ENCODE data around the gene PNMA8C.

Gene PNMA8C

DNA sequence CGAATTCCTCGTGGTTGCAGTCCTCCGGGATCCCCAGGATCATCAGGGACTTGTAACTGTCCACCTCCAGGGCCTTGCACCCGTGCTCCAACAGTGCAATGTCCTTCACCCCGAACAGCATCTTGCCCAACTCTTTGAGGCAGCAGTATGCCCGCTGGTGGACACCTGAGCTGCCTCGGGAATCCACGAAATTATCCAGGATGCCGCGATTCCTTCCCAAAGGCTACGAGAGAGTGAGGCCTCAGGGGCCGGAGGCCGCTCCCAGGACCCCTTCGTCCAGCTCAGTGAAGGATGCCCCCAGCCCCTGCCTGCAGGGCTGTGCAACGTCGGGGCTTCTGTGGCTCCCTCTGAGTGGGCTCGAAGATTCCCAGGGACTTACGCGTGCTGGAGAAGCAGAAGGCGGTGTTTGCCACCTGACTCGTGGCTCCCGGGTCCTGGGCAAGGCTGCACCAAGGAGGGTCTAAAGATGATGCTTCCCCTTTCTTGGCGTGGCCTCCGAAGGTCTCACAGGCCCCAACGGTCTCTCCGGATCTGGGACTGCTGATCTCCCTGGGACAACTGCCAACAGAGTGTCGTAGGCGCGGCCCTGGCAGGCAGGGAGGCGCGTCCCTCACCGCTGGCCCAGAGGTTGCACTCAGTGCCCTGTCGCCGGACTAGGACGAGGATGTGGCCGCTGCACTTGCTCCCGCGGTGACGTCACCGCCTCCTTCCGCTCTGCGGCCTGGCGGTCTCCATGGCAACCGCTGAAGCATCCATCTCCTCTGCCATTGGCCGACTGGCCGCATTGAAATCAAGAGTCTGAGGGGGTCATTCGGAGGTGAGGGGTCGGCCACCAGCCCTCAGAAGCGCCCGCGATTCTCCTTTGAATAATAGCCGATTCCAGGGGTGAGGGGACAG lies at the start of gene PNMA8C:
Gene PNMA8C (minus strand): TSS at position 698 of the 897 bp plus-strand sequence. CDS start 577 bp downstream, at position 121.
- no peak for FAIRE-seq

GRCh38 chr19:46475986-46476385 lies 47.2 kb upstream of the PNMA8C start:
- FAIRE-seq: no peak

DNA sequence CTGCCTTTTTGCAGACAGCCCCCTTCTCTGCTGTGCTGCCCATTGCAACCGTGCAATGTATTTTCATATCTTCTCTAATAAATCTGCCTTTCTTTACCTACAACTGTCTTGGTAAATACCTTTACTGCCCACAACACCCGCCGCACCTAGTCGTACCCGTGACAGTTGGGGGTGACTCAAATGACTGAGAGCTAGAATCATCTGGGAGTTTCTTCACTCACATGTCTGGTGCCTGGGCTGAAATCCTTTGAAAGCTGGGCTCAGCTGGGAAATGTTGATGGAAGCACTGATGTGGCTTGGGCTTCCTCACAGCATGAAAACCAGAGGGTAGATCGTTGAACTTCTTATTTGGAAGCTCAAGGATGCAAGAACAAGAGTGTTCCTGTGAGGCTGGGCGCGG lies 45.5 kb upstream of the PNMA8C start:
- no peak for FAIRE-seq

GRCh38 chr19:46472592-46472991 lies 43.9 kb upstream of the PNMA8C start:
- no peak for FAIRE-seq

DNA sequence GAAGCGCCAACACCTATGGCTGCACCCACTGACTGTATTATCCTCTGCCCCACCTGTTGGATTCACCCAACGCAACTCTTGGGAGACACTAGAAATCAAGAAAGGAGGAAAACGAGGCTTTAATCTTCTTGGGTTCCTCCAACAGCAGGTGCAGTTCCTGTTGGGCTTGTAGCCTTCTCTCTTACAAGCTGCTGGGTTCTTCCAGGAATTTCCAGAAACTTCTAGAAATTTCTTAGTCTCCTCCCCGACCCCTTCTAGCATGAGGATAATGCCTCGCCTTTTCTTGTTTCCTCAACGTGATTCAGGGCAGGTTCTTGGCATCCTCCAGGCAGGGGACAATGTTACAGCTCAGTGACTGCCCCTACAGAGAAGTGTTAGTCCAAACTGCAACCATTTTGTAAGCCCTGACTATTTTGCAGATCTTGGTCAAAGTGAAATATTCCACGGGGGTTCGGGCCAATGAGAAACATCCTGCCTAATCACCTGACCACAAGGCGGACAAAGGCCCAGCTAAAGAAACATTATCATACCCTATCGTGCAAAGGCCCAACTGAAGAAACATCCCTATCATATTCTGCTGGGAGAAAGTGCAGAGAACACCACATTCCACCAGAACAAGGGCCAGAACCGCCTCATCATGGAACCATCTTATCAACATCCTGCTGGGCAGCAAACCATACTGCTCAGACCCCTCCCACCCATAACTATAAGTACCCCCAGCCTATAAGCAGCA lies 43.2 kb upstream of the PNMA8C start:
- FAIRE-seq: no peak

- no peak for FAIRE-seq
Observed at GRCh38 chr19:46471116-46471733, 42.5 kb upstream of the PNMA8C start, which contains the start of gene PNMA8A. TSS of gene PNMA8A (minus strand) at chr19:46471563. CDS start at chr19:46471035, 528 bp downstream.

DNA sequence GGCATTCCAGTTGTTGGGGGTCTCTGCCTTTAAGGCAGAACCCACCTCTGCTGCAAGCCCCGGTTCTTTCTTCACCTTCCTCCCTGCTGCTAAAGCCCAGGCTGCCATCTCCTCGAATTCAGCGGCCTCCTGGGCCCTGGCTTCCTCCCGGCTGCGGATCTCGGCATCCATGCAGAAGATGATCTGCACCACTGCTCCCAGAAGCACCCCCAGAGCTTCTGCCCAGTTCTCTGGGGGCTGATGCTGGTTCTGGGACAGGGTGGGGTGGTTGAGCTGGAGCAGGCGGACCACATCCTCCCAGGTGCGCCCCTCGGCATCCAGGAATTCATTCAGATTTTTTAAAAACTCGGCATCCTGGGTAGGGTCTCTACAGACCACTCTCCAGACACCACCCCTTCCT lies 41.6 kb upstream of the PNMA8C start:
- no peak for FAIRE-seq

GRCh38 chr19:46469541-46470185 lies 40.9 kb upstream of the PNMA8C start:
- FAIRE-seq: no peak

- FAIRE-seq: no peak
Observed at GRCh38 chr19:46466536-46467196, 37.9 kb upstream of the PNMA8C start.

- FAIRE-seq: no peak
Observed at GRCh38 chr19:46463516-46463915, 34.8 kb upstream of the PNMA8C start.

- no peak for FAIRE-seq
Observed at GRCh38 chr19:46461537-46461936, 32.8 kb upstream of the PNMA8C start.

- no peak for FAIRE-seq
Observed at GRCh38 chr19:46460981-46461380, 32.2 kb upstream of the PNMA8C start.

DNA sequence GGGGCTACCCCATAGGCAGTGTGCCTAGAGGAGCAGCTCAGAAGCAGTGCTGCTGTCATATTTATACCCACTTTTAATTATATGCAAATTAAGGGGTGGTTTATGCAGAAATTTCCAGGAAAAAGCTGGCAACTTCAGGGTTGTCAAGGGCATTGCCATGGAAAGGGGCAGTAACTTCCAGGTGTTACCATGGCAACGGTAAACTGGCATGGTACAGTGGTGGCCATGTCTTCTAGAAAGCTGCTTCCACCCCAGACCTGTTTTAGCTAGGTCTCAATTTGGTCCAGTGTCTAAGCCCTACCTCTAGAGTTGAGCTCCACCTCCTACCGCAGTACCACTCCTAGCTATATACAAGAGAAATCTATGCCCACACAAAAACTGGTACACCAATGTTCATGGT lies 31.3 kb upstream of the PNMA8C start:
- FAIRE-seq: no peak

GRCh38 chr19:46456930-46457329 lies 28.2 kb upstream of the PNMA8C start:
- FAIRE-seq: no peak

GRCh38 chr19:46454244-46454643 lies 25.5 kb upstream of the PNMA8C start:
- no peak for FAIRE-seq

DNA sequence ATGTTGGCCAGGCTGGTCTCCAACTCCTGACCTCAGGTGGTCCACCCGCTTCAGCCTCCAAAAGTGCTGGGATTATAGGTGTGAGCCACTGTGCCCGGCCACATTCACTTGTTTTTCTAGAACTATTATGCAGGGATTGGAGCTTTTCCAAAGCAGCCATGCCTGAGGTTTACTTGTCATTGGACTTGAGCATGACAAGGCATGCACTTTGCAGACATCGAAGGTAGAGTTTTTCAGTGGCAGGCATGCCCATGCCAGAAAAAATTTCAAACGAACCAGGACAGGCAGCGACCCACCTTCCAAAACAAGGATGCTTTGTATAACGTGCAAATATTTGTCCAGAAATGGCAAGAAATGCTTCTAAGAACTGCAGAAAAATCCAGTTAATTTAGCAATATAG lies 24.9 kb upstream of the PNMA8C start:
- FAIRE-seq: no peak

- FAIRE-seq: no peak
Observed at GRCh38 chr19:46452186-46452585, 23.4 kb upstream of the PNMA8C start.

- FAIRE-seq: no peak
Observed at GRCh38 chr19:46451352-46451751, 22.6 kb upstream of the PNMA8C start.

GRCh38 chr19:46450737-46451136 lies 22.0 kb upstream of the PNMA8C start:
- FAIRE-seq: no peak

GRCh38 chr19:46449228-46449627 lies 20.5 kb upstream of the PNMA8C start:
- FAIRE-seq: no peak

- no peak for FAIRE-seq
Observed at GRCh38 chr19:46448601-46449000, 19.9 kb upstream of the PNMA8C start.

DNA sequence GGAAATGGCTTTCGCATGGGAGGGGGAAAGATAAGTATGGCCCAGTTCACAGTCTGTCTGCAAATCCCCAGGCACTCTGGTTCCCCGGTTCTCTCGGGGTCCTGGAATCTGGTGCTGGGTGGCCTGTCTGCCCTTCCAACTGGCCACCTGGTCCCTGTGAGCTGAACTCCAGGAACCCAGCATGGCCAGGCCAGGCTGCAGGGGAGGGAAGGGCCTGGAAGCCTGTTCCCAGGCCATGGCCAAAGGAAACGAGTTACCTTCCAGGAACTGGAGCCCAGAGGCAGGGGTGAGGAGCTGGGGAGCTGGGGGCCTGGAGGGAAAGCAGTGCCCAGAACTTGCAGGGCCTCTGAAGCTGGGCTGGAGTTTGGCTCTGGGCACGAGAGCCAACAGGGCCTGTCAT lies 19.1 kb upstream of the PNMA8C start:
- no peak for FAIRE-seq
